Activated CD4-positive, alpha-beta T cell treated with anti-CD3 and anti-CD28 coated beads, Interleukin-2, Interleukin-4, amounts not matched to agents 100 ng/mL and 50 ng/mL, durations not matched to agents 16 hours and 8 hours (primary cell): ENCODE measurements around the gene UBE2F.
"Not testable (repeated sequence)": the region's sequence is repeated elsewhere in the genome, so short reads cannot be mapped to it uniquely, and the experiment has no call there.

Experiments
- DNase-seq: peaks from one replicate; pipeline ENCODE4 v3.0.0-alpha.2; 2020; ENCODE audit warnings: low spot score

The UBE2F gene

GRCh38 chr2:238020816-238021215 lies 54.0 kb downstream of the UBE2F start:
- no peak for DNase-seq

GRCh38 chr2:238021327-238021726 lies 54.5 kb downstream of the UBE2F start:
- DNase-seq: no peak

GRCh38 chr2:238022594-238023157 lies 55.9 kb downstream of the UBE2F start:
- DNase-seq: no peak

GRCh38 chr2:238023608-238024007 lies 56.8 kb downstream of the UBE2F start:
- DNase-seq: no peak

- DNase-seq: peak; percentile 57
These were observed 58.2 kb downstream of the UBE2F start for GRCh38 chr2:238024986-238025385.

- no peak for DNase-seq
These were observed 59.0 kb downstream of the UBE2F start for GRCh38 chr2:238025741-238026360.

GRCh38 chr2:238027058-238027457 lies 60.2 kb downstream of the UBE2F start:
- no peak for DNase-seq

GRCh38 chr2:238027591-238028415 lies 61.0 kb downstream of the UBE2F start:
- DNase-seq: no peak

GRCh38 chr2:238029853-238030252 lies 63.0 kb downstream of the UBE2F start:
- no peak for DNase-seq

- DNase-seq: no peak
These were observed 63.8 kb downstream of the UBE2F start for GRCh38 chr2:238030422-238031155.

- DNase-seq: no peak
These were observed 64.9 kb downstream of the UBE2F start for GRCh38 chr2:238031751-238032150.

- no peak for DNase-seq
These were observed 66.0 kb downstream of the UBE2F start for GRCh38 chr2:238032755-238033337.

GRCh38 chr2:238033991-238034390 lies 67.2 kb downstream of the UBE2F start:
- DNase-seq: not testable (repeated sequence)

GRCh38 chr2:238038203-238038602 lies 71.4 kb downstream of the UBE2F start:
- DNase-seq: no peak

- no peak for DNase-seq
These were observed 72.3 kb downstream of the UBE2F start for GRCh38 chr2:238039151-238039550.

- no peak for DNase-seq
These were observed 73.2 kb downstream of the UBE2F start for GRCh38 chr2:238039985-238040384.

GRCh38 chr2:238040918-238041317 lies 74.1 kb downstream of the UBE2F start:
- DNase-seq: no peak

GRCh38 chr2:238042090-238042489 lies 75.3 kb downstream of the UBE2F start:
- no peak for DNase-seq

GRCh38 chr2:238042849-238043584 lies 76.2 kb downstream of the UBE2F start:
- no peak for DNase-seq

- DNase-seq: no peak
These were observed 77.0 kb downstream of the UBE2F start for GRCh38 chr2:238043851-238044250.

- no peak for DNase-seq
These were observed 78.8 kb downstream of the UBE2F start for GRCh38 chr2:238045575-238045974.
